ENCODE data around the gene RRAGC. TPM values are rescaled to one million over a fixed set of nuclear protein-coding genes. Genes with fewer than 3 reads are reported as not detected.

Gene RRAGC
- total RNA-seq, 6 experiments from 2014 or later: 7.6 to 16.5 (median 8.6) TPM

GRCh38 chr1:38898653-38899230, 39.2 kb upstream of the RRAGC start:
- ATAC-seq (no peak), DNase-seq (no peak)
- TF ChIP-seq POLR2A (IDR thresholded peaks at IDR 0.05) (no peak), CTCF (IDR thresholded peaks at IDR 0.05) (no peak)
- intact Hi-C loops (cut with DNase I): no loop called here
- H3K4me1 ChIP-seq: no peaks in the 10 kb centered on the region
- H3K36me3 ChIP-seq: no peaks in the 10 kb centered on the region
- no peak overlapping the region for H3K4me3 ChIP-seq
- no peak overlapping the region for H3K27ac ChIP-seq
- H3K9me3 ChIP-seq: no peaks in the 10 kb centered on the region
- H3K27me3 ChIP-seq: no peaks in the 10 kb centered on the region

GRCh38 chr1:38896169-38896568, 36.6 kb upstream of the RRAGC start:
- TF ChIP-seq POLR2A (IDR thresholded peaks at IDR 0.05) (no peak), CTCF (IDR thresholded peaks at IDR 0.05) (no peak)
- intact Hi-C loops (cut with DNase I): no loop called here
- Histone ChIP-seq H3K27me3 (no peaks in the 10 kb centered on the region), H3K4me1 (no peaks in the 10 kb centered on the region), H3K36me3 (no peaks in the 10 kb centered on the region), H3K27ac (no peak overlapping the region), H3K4me3 (no peak overlapping the region), H3K9me3 (no peaks in the 10 kb centered on the region)
- 89% methylated on average over 2 of the region's 2 CpGs for WGBS (ENCODE audit: insufficient coverage, low coverage, low lambda C conversion rate, missing lambda C conversion rate)
- no peak for ATAC-seq
- no peak for DNase-seq

- WGBS (ENCODE audit: insufficient coverage, low coverage, low lambda C conversion rate, missing lambda C conversion rate): 75% methylated on average over 1 of the region's 1 CpG
- no peak for ATAC-seq
- H3K4me1 ChIP-seq: no peaks in the 10 kb centered on the region
- no peak overlapping the region for H3K4me3 ChIP-seq
- TF ChIP-seq POLR2A (IDR thresholded peaks at IDR 0.05): no peak
- TF ChIP-seq CTCF (IDR thresholded peaks at IDR 0.05): no peak
- intact Hi-C loops (cut with DNase I): no loop called here
- no peaks in the 10 kb centered on the region for H3K9me3 ChIP-seq
- DNase-seq: no peak
- no peak overlapping the region for H3K27ac ChIP-seq
- H3K36me3 ChIP-seq: no peaks in the 10 kb centered on the region
- H3K27me3 ChIP-seq: no peaks in the 10 kb centered on the region
These were observed 33.4 kb upstream of the RRAGC start for GRCh38 chr1:38892976-38893375.

GRCh38 chr1:38891753-38892152, 32.2 kb upstream of the RRAGC start:
- TF ChIP-seq CTCF (IDR thresholded peaks at IDR 0.05) (no peak), POLR2A (IDR thresholded peaks at IDR 0.05) (no peak)
- WGBS (ENCODE audit: insufficient coverage, low coverage, low lambda C conversion rate, missing lambda C conversion rate): 86% methylated on average over 1 of the region's 1 CpG
- Histone ChIP-seq H3K4me3 (no peak overlapping the region), H3K27ac (no peak overlapping the region), H3K4me1 (no peaks in the 10 kb centered on the region), H3K9me3 (no peaks in the 10 kb centered on the region), H3K36me3 (no peaks in the 10 kb centered on the region), H3K27me3 (no peaks in the 10 kb centered on the region)
- DNase-seq (no peak), ATAC-seq (no peak)
- intact Hi-C loops (cut with DNase I): no loop called here

- intact Hi-C loops (cut with DNase I): no loop called here
- ATAC-seq (no peak), DNase-seq (no peak)
- 86% methylated on average over 4 of the region's 5 CpGs for WGBS (ENCODE audit: insufficient coverage, low coverage, low lambda C conversion rate, missing lambda C conversion rate)
- H3K4me3 ChIP-seq: no peak overlapping the region
- no peaks in the 10 kb centered on the region for H3K9me3 ChIP-seq
- no peaks in the 10 kb centered on the region for H3K36me3 ChIP-seq
- no peak overlapping the region for H3K27ac ChIP-seq
- TF ChIP-seq POLR2A (IDR thresholded peaks at IDR 0.05) (no peak), CTCF (IDR thresholded peaks at IDR 0.05) (no peak)
- H3K27me3 ChIP-seq: no peaks in the 10 kb centered on the region
- H3K4me1 ChIP-seq: no peaks in the 10 kb centered on the region
These were observed 30.0 kb upstream of the RRAGC start for GRCh38 chr1:38889589-38889988.

Data from right lobe of liver (tissue), 6 donors.